Measurements from ENCODE around the gene ZBTB4. TPM values are rescaled to one million over a fixed set of nuclear protein-coding genes. Genes with fewer than 3 reads are reported as not detected.

ZBTB4 gene
- total and polyA plus RNA-seq, 5 donors, result 41.7 to 86.2 (median 81.4) TPM

DNA sequence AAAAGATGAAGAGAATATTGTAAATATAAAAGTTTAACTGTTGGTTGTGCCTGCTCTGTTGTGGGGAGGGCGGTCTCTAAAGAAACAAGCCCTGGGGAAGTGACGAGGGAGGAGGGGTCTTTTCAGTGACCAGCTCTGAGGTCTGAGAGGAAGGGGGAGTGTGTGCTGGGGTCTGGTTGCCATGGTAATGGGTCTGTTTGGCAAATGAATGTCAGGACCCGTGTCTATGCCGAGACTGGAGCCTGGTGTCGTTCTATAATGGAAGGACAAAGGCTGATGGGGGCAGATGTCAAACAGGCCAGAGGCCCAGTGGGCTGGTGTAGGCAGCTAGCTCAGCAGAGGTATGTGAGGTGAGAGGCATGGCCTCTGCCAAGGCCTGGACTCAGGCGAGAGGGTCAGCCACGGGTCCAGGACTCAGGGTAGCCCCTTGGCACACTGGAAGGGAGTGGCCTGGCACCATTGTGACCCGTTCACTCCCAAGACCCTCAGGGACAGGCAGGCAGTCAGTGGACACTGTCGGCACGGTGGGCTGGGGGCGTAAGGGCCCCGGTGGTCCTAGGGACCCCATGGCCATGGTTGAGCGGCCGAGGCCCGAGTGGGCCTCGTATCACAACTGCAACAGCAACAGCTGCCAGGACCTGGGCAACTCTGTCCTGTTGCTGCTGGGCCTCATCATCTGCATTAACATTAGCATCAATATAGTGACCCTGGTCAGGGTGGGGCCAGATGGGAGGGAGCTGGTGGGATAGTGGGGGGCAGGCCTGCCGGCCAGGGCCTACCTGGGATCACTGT lies 59.4 kb downstream of the ZBTB4 start, which contains the start of gene SPEM1:
Gene SPEM1 (plus strand): TSS at position 506 of the 792 bp plus-strand sequence. CDS start 61 bp downstream, at position 567.
- no peaks in the 10 kb centered on the region for H3K27me3 ChIP-seq (ENCODE audit: control insufficient read depth, insufficient read depth)
- WGBS, result 81% methylated on average over 17 of the region's 17 CpGs
- H3K27ac ChIP-seq (ENCODE audit: low read length), result no peak within 1 kb of the TSS
- intact Hi-C loops (cut with DNase I), result no loop called here
- H3K9me3 ChIP-seq (ENCODE audit: control insufficient read depth, low read length), result no peaks in the 10 kb centered on the region
- no peaks in the 10 kb centered on the region for H3K4me1 ChIP-seq (ENCODE audit: control insufficient read depth, insufficient read depth, low read length)
- peak in 2 of 3 donors; percentile 4 to 31 for DNase-seq
- no peak within 1 kb of the TSS for H3K4me3 ChIP-seq (ENCODE audit: low read length)
- ATAC-seq, result no peak

DNA sequence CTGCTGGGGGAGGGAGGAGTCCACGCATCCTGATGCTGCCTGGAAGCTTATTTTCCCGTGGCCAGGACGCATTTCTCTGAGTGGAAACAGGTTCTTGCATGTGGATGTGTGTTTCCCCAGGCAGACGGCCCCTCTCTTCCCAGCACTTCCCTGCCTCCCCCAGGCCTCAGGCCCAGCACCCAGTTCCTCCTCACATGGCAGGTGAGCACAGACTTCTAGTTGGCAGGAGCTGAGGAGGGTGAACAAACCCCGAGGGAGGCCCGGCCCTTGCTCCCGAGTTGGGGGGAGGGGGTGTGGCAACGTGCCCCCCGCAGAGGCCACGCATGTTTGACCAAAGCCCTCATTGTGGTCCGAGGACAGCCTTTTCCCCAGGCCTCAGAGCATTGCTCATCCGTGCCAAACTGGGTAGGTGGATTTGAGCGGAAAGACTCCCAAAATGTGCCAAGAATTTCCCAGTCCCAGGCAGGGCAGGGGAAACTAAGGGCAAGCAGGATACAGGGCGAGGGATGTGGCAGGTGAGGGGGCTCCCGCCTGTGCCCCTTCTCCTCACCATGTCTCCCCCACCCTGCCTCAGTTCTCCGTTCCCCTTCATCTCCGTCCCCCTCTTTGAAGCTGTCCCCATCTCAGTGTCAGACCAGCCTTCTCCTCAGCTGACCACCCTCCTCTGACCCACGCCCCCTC lies 60.8 kb downstream of the ZBTB4 start:
- DNase-seq (peak in 2 of 3 donors; percentile 30 to 54), ATAC-seq (no peak)
- no peak overlapping the region for H3K4me3 ChIP-seq (ENCODE audit: low read length)
- no peaks in the 10 kb centered on the region for H3K27me3 ChIP-seq (ENCODE audit: control insufficient read depth, insufficient read depth)
- no peaks in the 10 kb centered on the region for H3K4me1 ChIP-seq (ENCODE audit: control insufficient read depth, insufficient read depth, low read length)
- no peaks in the 10 kb centered on the region for H3K9me3 ChIP-seq (ENCODE audit: control insufficient read depth, low read length)
- intact Hi-C loops (cut with DNase I), result no loop called here
- 69% methylated on average over 18 of the region's 18 CpGs for WGBS
- no peak overlapping the region for H3K27ac ChIP-seq (ENCODE audit: low read length)

DNA sequence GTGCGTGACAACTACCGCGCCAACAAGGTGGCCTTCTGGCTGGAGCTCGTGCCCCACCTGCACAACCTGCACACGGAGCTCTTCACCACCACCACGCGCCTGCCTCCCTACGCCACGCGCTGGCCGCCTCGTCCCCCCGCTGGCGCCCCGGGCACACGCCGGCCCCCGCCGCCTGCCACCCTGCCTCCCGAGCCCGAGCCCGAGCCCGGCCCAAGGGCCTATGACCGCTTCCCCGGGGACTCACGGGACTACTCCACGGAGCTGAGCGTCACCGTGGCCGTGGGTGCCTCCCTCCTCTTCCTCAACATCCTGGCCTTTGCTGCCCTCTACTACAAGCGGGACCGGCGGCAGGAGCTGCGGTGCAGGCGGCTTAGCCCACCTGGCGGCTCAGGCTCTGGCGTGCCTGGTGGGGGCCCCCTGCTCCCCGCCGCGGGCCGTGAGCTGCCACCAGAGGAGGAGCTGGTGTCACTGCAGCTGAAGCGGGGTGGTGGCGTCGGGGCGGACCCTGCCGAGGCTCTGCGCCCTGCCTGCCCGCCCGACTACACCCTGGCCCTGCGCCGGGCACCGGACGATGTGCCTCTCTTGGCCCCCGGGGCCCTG lies 62.3 kb downstream of the ZBTB4 start:
- 96% methylated on average over 54 of the region's 54 CpGs for WGBS
- intact Hi-C loops (cut with DNase I), result no loop called here
- DNase-seq, result peak in 2 of 3 donors; percentile 46 to 52

DNA sequence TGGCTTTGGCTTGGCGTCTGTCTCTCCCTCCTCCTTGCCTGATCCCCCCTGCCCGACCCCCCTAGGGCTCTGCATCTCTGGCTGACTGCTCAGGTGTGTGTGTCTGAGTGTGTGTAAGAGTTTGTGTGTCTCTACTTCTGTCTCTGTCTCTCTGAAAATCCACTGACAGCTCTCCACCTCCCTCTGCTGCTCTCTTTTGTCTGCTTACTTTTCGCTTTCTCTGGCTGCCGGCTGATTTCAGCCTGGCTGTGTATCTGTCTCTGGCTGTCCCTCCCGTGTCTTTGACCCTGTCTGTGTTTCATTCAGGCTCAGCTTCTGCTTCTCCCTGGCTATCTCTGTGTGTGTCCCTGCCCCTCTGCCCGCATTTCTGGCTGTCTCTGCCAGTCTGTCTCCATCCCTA lies 63.1 kb downstream of the ZBTB4 start:
- H3K9me3 ChIP-seq (ENCODE audit: control insufficient read depth, low read length), result no peaks in the 10 kb centered on the region
- intact Hi-C loops (cut with DNase I), result no loop called here
- DNase-seq, result peak in 1 of 3 donors; percentile 12
- WGBS, result 74% methylated on average over 6 of the region's 6 CpGs
- no peak for ATAC-seq
- no peak overlapping the region for H3K4me3 ChIP-seq (ENCODE audit: low read length)
- no peak overlapping the region for H3K27ac ChIP-seq (ENCODE audit: low read length)
- no peaks in the 10 kb centered on the region for H3K27me3 ChIP-seq (ENCODE audit: control insufficient read depth, insufficient read depth)
- no peaks in the 10 kb centered on the region for H3K4me1 ChIP-seq (ENCODE audit: control insufficient read depth, insufficient read depth, low read length)

More for the DNA sequence above, 62.3 kb downstream of the ZBTB4 start:
- H3K4me3 ChIP-seq (ENCODE audit: low read length), result no peak overlapping the region
- ATAC-seq, result no peak
- H3K4me1 ChIP-seq (ENCODE audit: control insufficient read depth, insufficient read depth, low read length), result no peaks in the 10 kb centered on the region
- H3K9me3 ChIP-seq (ENCODE audit: control insufficient read depth, low read length), result no peaks in the 10 kb centered on the region
- no peaks in the 10 kb centered on the region for H3K27me3 ChIP-seq (ENCODE audit: control insufficient read depth, insufficient read depth)
- no peak overlapping the region for H3K27ac ChIP-seq (ENCODE audit: low read length)

DNA sequence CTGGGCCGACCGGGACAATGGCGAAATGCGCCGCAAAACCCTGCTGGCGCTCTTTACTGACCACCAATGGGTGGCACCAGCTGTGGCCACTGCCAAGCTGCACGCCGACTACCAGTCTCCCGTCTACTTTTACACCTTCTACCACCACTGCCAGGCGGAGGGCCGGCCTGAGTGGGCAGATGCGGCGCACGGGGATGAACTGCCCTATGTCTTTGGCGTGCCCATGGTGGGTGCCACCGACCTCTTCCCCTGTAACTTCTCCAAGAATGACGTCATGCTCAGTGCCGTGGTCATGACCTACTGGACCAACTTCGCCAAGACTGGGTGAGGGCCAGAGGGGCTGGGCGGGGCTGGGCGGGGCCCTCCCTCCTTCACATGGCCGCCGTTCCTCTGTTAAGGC lies 63.6 kb downstream of the ZBTB4 start:
- intact Hi-C loops (cut with DNase I), result no loop called here
- H3K9me3 ChIP-seq (ENCODE audit: control insufficient read depth, low read length), result no peaks in the 10 kb centered on the region
- H3K27ac ChIP-seq (ENCODE audit: low read length), result no peak overlapping the region
- peak in 2 of 3 donors; percentile 48 to 50 for DNase-seq
- H3K4me1 ChIP-seq (ENCODE audit: control insufficient read depth, insufficient read depth, low read length), result no peaks in the 10 kb centered on the region
- 87% methylated on average over 23 of the region's 23 CpGs for WGBS
- no peak overlapping the region for H3K4me3 ChIP-seq (ENCODE audit: low read length)
- no peaks in the 10 kb centered on the region for H3K27me3 ChIP-seq (ENCODE audit: control insufficient read depth, insufficient read depth)
- no peak for ATAC-seq

DNA sequence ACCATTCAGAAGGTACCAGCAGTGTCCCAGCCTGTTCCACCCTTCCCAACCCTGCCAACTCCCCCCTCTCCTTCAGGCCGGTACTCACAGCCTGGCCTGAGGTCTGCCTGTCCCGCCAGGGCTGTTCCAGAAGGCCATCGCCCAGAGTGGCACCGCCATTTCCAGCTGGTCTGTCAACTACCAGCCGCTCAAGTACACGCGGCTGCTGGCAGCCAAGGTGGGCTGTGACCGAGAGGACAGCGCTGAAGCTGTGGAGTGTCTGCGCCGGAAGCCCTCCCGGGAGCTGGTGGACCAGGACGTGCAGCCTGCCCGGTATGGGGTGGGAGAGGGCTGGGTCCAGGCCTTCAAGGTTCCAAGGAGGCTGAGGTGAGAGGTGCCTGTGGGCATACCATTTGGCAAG lies 64.6 kb downstream of the ZBTB4 start:
- WGBS, result 86% methylated on average over 14 of the region's 14 CpGs
- intact Hi-C loops (cut with DNase I), result no loop called here
- H3K27ac ChIP-seq (ENCODE audit: low read length), result no peak overlapping the region
- ATAC-seq (no peak), DNase-seq (peak in 1 of 3 donors; percentile 54)
- no peaks in the 10 kb centered on the region for H3K27me3 ChIP-seq (ENCODE audit: control insufficient read depth, insufficient read depth)
- H3K9me3 ChIP-seq (ENCODE audit: control insufficient read depth, low read length), result no peaks in the 10 kb centered on the region
- H3K4me3 ChIP-seq (ENCODE audit: low read length), result no peak overlapping the region
- no peaks in the 10 kb centered on the region for H3K4me1 ChIP-seq (ENCODE audit: control insufficient read depth, insufficient read depth, low read length)

DNA sequence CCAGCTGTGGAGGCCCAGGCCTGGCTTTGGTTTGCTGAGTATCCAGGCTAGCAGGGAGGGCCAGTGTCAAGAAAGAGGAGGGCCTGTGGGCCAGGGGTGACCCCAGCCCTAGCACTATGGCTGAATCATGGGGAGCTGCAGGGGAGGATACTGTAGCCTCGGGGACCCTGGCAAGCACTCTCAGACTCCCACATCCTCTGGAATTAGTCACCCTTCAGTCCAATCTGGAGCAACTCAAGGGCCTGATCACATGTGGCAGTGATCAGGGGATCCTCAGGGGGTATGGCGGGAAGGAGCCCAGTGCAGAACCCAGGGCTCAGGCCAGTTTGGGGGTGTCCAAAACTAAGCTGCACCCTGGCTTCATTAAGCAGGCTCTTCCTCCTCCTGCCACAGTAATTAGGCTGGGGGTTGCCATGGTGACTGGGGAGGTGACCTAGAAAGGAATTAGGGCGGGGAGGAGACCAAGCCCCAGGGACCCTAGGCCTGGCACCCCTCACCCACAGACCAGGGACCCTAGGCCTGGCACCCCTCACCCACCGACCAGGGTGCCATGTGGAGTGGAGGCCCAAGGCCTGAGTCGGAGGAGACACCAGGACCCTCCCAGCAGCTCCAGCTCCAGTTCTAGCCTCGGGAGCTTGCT lies 66.0 kb downstream of the ZBTB4 start:
- 78% methylated on average over 6 of the region's 6 CpGs for WGBS
- H3K27ac ChIP-seq (ENCODE audit: low read length), result no peak overlapping the region
- no peak overlapping the region for H3K4me3 ChIP-seq (ENCODE audit: low read length)
- H3K27me3 ChIP-seq (ENCODE audit: control insufficient read depth, insufficient read depth), result no peaks in the 10 kb centered on the region
- ATAC-seq (peak in 1 of 2 donors; percentile 3), DNase-seq (peak in 1 of 3 donors; percentile 27)
- intact Hi-C loops (cut with DNase I), result no loop called here
- no peaks in the 10 kb centered on the region for H3K4me1 ChIP-seq (ENCODE audit: control insufficient read depth, insufficient read depth, low read length)
- H3K9me3 ChIP-seq (ENCODE audit: control insufficient read depth, low read length), result no peaks in the 10 kb centered on the region

DNA sequence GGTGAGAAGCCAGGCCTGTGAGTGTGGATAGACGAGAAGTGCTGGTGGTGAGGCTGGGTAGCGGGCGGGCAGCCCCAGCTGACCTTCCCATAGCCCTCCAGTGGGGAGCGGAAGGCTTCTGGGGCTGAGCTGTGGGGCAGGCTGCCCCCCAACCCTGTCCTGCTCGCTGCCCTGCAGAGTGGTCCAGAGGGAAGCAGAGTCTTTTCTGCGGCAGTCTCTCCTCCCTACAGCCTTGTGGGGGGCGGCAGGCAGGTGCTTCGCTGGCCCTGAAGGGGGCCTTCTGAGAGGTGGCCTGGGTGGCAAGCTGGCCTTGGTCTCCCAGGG lies 68.0 kb downstream of the ZBTB4 start:
- no peaks in the 10 kb centered on the region for H3K4me1 ChIP-seq (ENCODE audit: control insufficient read depth, insufficient read depth, low read length)
- WGBS, result 92% methylated on average over 8 of the region's 8 CpGs
- H3K4me3 ChIP-seq (ENCODE audit: low read length), result no peak overlapping the region
- ATAC-seq, result no peak
- H3K27ac ChIP-seq (ENCODE audit: low read length), result no peak overlapping the region
- no peaks in the 10 kb centered on the region for H3K9me3 ChIP-seq (ENCODE audit: control insufficient read depth, low read length)
- peak in 1 of 3 donors; percentile 46 for DNase-seq
- intact Hi-C loops (cut with DNase I), result no loop called here
- no peaks in the 10 kb centered on the region for H3K27me3 ChIP-seq (ENCODE audit: control insufficient read depth, insufficient read depth)

DNA sequence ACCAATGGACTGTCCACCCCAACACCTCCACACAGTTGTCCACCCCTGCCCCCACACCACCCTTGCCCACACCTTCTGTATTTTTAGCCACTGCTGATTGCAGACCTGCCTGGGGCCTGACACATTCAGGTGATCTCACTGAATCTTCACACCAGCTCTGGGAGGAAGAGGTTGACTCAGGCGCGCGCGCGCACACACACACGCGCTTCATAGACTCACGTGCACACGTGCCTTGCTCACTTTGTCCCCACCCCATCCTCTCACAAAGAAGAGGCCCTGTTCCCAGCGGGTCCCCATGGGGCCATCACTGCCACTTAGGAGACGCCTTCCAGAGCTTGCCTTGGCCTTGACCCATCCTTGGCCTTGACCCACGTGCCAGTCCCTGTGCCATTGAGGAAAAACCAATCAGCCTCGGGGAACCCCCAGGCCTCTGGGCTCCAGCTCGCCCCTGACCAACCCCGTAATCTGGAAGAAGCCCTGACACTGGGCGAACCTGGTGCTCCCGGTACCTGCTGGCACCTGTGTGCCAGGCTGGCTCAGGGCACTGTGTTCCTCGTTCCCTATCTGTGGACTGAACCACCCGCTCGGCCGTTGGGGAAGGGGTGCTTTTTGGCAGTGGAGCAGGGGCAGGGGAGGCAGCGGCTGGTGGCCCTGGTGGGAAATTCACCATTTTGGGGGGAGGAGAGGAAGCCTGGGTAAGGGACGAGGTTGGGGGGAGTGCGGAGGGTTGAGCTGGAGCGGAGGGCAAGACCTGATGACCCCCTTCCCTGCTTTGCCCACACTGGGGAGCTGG lies 68.6 kb downstream of the ZBTB4 start:
- 90% methylated on average over 25 of the region's 25 CpGs for WGBS
- no peaks in the 10 kb centered on the region for H3K4me1 ChIP-seq (ENCODE audit: control insufficient read depth, insufficient read depth, low read length)
- intact Hi-C loops (cut with DNase I), result no loop called here
- H3K27me3 ChIP-seq (ENCODE audit: control insufficient read depth, insufficient read depth), result no peaks in the 10 kb centered on the region
- H3K9me3 ChIP-seq (ENCODE audit: control insufficient read depth, low read length), result no peaks in the 10 kb centered on the region
- no peak overlapping the region for H3K27ac ChIP-seq (ENCODE audit: low read length)
- no peak overlapping the region for H3K4me3 ChIP-seq (ENCODE audit: low read length)
- ATAC-seq (no peak), DNase-seq (peak in 1 of 3 donors; percentile 45)

DNA sequence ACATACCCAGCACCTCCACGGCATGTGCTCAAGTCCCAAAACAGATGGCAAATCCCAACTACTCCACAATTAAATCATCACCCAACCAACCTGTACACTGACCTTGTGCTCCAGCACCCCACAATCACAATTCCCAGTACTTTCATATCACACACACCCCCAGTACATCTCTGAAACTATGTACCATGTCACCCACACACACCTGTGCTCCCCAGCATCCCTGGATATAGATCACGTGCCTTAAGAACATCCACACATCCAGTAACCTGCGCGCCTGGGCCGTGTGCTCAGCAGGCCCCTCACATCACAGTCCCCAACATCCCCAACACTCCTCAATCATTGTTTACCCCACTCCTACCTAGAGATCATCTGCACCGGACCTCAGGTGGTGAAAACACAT lies 69.7 kb downstream of the ZBTB4 start:
- no peaks in the 10 kb centered on the region for H3K9me3 ChIP-seq (ENCODE audit: control insufficient read depth, low read length)
- 90% methylated on average over 6 of the region's 6 CpGs for WGBS
- H3K27me3 ChIP-seq (ENCODE audit: control insufficient read depth, insufficient read depth), result no peaks in the 10 kb centered on the region
- ATAC-seq (no peak), DNase-seq (peak in 1 of 3 donors; percentile 8)
- intact Hi-C loops (cut with DNase I), result no loop called here
- H3K27ac ChIP-seq (ENCODE audit: low read length), result no peak overlapping the region
- H3K4me1 ChIP-seq (ENCODE audit: control insufficient read depth, insufficient read depth, low read length), result no peaks in the 10 kb centered on the region
- no peak overlapping the region for H3K4me3 ChIP-seq (ENCODE audit: low read length)
